Activated CD4-positive, alpha-beta T cell treated with anti-CD3 and anti-CD28 coated beads, Interleukin-2, amount 10 ng/mL, durations not matched to agents 7 days and 5 days (primary cell): ENCODE data around the gene PROCA1. TPM values are rescaled to one million over a fixed set of nuclear protein-coding genes. Genes with fewer than 3 reads are reported as not detected.
A peak's percentile ranks its signal among the peaks of the same experiment; 100 is the strongest.
"Not testable (repeated sequence)": the region's sequence is repeated elsewhere in the genome, so short reads cannot be mapped to it uniquely, and the experiment has no call there.

Experiments used
- CTCF ChIA-PET: fragments of 350-600 bp; sonication (Branson Sonifier 250); formaldehyde crosslinking; loops from one replicate; lab custom pipeline; 2021; ENCODE audit warnings: antibody characterized with exemption; lab: Charles Lee
- POLR2A ChIA-PET: fragments of 350-600 bp; sonication (Branson Sonifier 250); formaldehyde crosslinking; loops from one replicate; lab custom pipeline; 2021; ENCODE audit warnings: antibody characterized with exemption; lab: Charles Lee
- DNase-seq: peaks from one replicate; pipeline ENCODE4 v3.0.0-alpha.2; 2020
- H3K27ac Mint-ChIP-seq: one replicate; pipeline ENCODE4 v1.8.0; 2021; ENCODE audit warnings: mild to moderate bottlenecking, moderate library complexity, mixed read lengths
- H3K27me3 Mint-ChIP-seq: one replicate; pipeline ENCODE4 v1.8.0; 2021; ENCODE audit warnings: mixed read lengths
- H3K36me3 Mint-ChIP-seq: one replicate; pipeline ENCODE4 v1.8.0; 2021; ENCODE audit warnings: low read depth, mixed read lengths
- H3K4me1 Mint-ChIP-seq: one replicate; pipeline ENCODE4 v1.8.0; 2021; ENCODE audit warnings: mixed read lengths
- H3K4me3 Mint-ChIP-seq: one replicate; pipeline ENCODE4 v1.8.0; 2021; ENCODE audit warnings: mild to moderate bottlenecking, moderate library complexity, mixed read lengths
- H3K9me3 Mint-ChIP-seq: one replicate; pipeline ENCODE4 v1.8.0; 2021; ENCODE audit warnings: mixed read lengths
- total RNA-seq, 2 experiments: library from RNA; stranded (reverse); gene quantifications; one replicate each; pipeline ENCODE4 v1.2.3, GENCODE V29; 2021

PROCA1 gene
- total RNA-seq, 2 experiments from 2014 or later, result 5.5 to 5.7 TPM

DNA sequence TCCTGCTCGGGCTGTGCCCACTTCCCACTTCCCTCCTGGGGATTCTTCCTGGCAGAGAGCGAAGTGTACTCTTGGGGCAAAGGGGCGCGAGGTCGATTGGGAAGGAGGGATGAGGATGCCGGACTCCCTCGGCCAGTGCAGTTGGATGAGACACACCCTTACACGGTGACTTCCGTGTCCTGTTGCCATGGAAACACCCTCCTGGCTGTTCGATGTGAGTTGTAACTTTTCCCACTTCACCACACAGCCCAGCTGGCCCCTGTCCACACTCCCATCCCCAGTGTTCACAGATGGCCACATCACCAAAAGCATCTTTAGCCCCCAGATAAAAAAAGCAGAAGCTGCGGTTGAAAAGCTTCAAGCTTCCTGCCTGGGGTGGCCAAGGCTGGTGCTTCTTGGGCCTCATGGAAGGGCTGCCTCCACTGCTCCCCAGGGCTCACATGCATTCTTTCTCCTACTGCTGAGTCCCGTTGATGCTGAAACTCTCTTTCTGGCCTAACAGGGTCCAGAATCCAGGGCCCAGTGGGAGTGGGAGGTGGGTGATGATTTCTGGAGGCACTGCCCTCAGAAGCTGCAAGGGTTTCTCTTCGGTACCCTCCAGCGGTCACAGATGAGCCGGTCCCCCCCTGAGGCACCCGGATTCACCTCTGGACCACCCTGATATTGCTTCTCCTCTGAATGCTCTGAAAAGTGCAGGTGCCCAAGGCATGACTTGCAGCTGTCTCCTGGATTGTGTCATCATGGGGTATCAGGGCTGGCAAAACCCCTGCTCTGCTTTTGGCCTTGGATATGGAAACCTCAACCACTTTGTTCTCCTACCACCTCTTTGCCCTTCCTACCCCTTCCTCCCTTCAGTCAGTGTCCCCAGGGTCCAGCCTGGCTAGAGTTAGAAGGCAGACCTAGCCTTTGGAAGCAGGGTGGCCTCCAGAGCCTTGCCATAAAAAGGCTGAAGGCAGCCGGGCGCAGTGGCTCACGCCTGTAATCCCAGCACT is 30.0 kb upstream of the PROCA1 start:
- POLR2A ChIA-PET, result no interaction called here
- Mint-ChIP-seq H3K27ac (peak overlapping the region; percentile 51), H3K4me3 (no peak overlapping the region), H3K36me3 (peaks cover 13% of the 10 kb centered on the region), H3K9me3 (peaks cover 2% of the 10 kb centered on the region), H3K4me1 (peaks cover 42% of the 10 kb centered on the region), H3K27me3 (no peaks in the 10 kb centered on the region)
- DNase-seq, result no peak
- CTCF ChIA-PET, result interaction anchor here (0.6 to 20.1 kb wide), 5 partner anchors 8 to 163 kb away, joined by 3 to 420 read pairs (median 3); partner anchors contain the start of genes NEK8 and TLCD1

DNA sequence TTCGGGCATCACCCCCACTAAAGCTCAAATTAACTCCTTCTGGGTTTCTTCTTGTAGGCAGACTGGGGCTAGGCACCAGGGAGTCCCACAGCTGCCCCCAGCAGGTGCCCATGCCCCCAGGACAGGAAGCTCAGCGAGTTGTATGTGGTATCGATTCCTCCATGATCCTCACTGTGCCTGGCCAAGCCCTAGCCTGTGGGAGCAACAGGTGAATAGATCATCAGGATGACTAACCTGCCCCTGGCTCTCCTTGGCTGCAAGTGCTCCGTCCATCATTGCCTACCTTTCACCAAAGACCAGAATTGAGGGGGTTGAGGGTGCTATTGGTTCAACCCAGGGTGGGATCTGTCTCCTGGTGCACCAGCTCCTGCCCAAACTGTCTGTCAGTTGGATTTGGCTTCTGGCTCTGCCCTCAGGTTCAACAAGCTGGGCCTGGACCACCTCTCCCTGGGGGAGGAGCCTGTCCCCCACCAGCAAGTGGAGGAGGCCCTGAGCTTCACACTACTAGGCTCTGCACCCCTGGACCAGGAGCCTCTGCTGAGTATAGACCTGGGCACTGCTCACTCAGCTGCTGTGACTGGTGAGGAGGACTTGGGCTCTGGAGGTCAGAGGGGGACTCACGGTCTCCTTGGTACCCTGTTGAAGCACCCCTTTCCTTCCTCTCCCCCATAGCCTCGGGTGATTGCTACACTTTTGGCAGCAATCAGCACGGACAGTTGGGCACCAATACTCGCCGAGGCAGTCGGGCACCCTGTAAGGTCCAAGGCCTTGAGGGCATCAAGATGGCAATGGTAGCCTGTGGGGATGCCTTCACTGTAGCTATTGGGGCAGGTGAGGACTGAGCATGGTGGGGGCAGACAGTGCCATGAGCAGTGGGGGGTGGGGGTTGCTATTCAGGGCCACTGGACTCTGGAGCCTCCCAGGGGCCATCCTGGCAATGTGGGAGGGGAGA is 29.0 kb upstream of the PROCA1 start:
- POLR2A ChIA-PET, result no interaction called here
- Mint-ChIP-seq H3K9me3 (peaks cover 2% of the 10 kb centered on the region), H3K36me3 (peaks cover 14% of the 10 kb centered on the region), H3K4me1 (peaks cover 34% of the 10 kb centered on the region), H3K27ac (no peak overlapping the region), H3K4me3 (no peak overlapping the region), H3K27me3 (no peaks in the 10 kb centered on the region)
- CTCF ChIA-PET, result interaction anchor here (1.0 to 20.1 kb wide), 3 partner anchors 9 to 23 kb away, joined by 3 to 420 read pairs (median 3); partner anchors contain the start of genes NEK8 and TLCD1
- DNase-seq, result no peak

DNA sequence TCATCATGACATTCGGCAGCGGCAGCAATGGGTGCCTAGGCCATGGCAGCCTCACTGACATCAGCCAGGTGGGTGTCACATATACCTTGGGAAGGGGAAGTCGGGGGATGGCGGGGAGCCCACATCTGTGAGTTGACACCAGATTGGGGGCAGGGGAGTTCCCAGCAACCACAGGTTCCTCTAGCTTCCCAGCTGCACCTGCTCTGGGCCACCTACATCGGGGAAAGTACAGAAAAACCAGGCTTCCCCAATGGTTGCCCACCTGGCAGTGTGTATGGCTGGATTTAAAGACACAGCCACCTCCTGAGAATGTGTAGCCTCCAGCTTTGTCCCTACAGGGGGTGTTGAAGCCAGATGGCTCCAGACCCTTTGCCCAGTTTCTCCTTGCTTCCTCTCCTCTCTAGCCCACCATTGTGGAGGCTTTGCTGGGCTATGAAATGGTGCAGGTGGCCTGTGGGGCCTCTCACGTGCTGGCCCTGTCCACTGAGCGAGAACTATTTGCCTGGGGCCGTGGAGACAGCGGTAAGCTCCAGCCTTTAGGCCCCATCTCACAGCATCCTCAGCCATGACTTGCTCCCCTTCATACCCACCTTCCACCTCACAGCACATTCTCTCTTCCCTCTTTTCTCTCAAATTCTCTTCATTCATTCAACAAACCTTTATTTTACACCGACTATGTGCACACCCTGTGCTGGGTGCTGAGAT is 27.1 kb upstream of the PROCA1 start:
- CTCF ChIA-PET, result interaction anchor here (20.1 kb wide), 1 partner anchor 9 kb away, joined by 420 read pairs; the partner anchor contains the start of genes NEK8 and TLCD1
- POLR2A ChIA-PET, result no interaction called here
- Mint-ChIP-seq H3K9me3 (peaks cover 2% of the 10 kb centered on the region), H3K27ac (peak overlapping the region; percentile 80), H3K4me3 (no peak overlapping the region), H3K27me3 (no peaks in the 10 kb centered on the region), H3K4me1 (peaks cover 29% of the 10 kb centered on the region), H3K36me3 (peaks cover 14% of the 10 kb centered on the region)
- no peak for DNase-seq

DNA sequence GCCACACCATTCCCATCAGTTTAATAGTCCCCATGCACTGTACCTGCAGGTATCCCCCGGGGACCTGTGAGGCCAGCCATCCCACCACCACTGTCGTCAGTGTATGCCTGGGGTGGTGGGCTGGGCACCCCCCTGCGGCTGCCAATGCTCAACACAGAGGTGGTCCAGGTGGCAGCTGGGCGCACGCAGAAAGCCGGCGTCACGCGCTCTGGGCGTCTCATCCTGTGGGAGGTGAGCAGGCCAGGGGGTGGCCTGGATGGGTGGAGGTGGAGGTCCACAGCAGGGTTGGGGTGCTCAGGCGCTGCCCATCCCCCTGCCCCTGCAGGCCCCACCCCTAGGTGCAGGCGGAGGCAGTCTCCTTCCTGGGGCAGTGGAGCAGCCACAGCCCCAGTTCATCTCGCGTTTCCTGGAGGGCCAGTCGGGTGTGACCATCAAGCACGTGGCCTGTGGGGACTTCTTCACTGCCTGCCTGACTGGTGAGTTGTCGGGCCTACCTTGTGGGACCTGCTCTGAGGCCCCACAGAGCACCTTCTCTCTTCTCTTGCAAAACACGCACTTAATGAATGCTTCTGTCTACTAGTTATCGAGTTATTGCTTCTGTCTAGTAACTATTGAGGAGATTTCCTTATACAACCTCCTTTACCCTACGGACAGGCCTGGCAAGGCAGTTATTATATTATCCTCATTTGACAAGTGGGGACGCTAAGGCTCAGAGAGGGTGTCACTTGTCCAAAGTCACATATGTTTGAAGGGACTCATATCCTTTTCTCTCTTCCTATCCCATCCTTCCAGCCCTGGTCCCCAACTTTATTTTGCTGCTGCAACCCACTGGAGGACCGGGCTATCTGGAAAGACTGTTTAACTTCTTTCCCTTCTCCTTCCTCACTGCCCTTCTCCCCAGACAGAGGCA is 26.3 kb upstream of the PROCA1 start:
- ChIA-PET CTCF (interaction anchor here (1.0 to 20.1 kb wide), 2 partner anchors 8 to 12 kb away, joined by 3 to 420 read pairs; partner anchors contain the start of genes NEK8 and TLCD1), POLR2A (no interaction called here)
- Mint-ChIP-seq H3K4me3 (no peak overlapping the region), H3K27ac (peak overlapping the region; percentile 80), H3K36me3 (peaks cover 14% of the 10 kb centered on the region), H3K4me1 (peaks cover 26% of the 10 kb centered on the region), H3K9me3 (peaks cover 2% of the 10 kb centered on the region), H3K27me3 (no peaks in the 10 kb centered on the region)
- no peak for DNase-seq

DNA sequence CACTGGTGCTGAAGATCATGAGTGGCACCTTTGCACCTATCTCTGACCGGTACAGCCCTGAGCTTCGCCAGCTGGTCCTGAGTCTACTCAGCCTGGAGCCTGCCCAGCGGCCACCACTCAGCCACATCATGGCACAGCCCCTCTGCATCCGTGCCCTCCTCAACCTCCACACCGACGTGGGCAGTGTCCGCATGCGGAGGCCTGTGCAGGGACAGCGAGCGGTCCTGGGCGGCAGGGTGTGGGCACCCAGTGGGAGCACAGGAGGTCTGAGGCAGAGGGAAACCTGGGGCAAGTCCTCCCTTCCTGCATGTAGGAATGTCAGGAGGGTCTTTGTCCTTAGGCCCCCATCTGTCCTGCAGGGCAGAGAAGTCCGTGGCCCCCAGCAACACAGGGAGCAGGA is 25.6 kb upstream of the PROCA1 start:
- H3K27me3 Mint-ChIP-seq, result no peaks in the 10 kb centered on the region
- no peak overlapping the region for H3K4me3 Mint-ChIP-seq
- POLR2A ChIA-PET, result no interaction called here
- H3K9me3 Mint-ChIP-seq, result peaks cover 2% of the 10 kb centered on the region
- DNase-seq, result no peak
- H3K4me1 Mint-ChIP-seq, result peaks cover 25% of the 10 kb centered on the region
- CTCF ChIA-PET, result interaction anchor here (1.0 to 20.1 kb wide), 2 partner anchors 7 to 13 kb away, joined by 3 to 420 read pairs; partner anchors contain the start of genes NEK8 and TLCD1
- peaks cover 14% of the 10 kb centered on the region for H3K36me3 Mint-ChIP-seq
- H3K27ac Mint-ChIP-seq, result no peak overlapping the region

DNA sequence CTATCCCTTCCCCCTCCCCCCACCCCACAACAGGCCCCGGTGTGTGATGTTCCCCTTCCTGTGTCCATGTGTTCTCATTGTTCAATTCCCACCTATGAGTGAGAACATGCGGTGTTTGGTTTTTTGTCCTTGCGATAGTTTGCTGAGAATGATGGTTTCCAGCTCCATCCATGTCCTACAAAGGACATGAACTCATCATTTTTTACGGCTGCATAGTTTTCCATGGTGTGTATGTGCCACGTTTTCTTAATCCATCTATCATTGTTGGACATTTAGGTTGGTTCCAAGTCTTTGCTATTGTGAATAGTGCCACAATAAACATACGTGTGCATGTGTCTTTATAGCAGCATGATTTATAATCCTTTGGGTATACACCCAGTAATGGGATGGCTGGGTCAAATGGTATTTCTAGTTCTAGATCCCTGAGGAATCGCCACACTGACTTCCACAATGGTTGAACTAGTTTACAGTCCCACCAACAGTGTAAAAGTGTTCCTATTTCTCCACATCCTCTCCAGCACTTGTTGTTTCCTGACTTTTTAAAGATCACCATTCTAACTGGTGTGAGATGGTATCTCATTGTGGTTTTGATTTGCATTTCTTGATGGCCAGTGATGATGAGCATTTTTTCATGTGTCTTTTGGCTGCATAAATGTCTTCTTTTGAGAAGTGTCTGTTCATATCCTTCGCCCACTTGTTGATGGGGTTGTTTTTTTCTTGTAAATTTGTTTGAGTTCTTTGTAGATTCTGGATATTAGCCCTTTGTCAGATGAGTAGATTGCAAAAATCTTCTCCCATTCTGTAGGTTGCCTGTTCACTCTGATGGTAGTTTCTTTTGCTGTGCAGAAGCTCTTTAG is 24.5 kb upstream of the PROCA1 start:
- H3K4me3 Mint-ChIP-seq, DNase-seq, H3K27ac Mint-ChIP-seq, H3K27me3 Mint-ChIP-seq, H3K9me3 Mint-ChIP-seq, POLR2A ChIA-PET: not testable (repeated sequence)
- CTCF ChIA-PET, result interaction anchor here (2.1 to 11.5 kb wide), 2 partner anchors 9 to 11 kb away, joined by 17 to 420 read pairs; partner anchors contain the start of genes TLCD1 and TRAF4
- H3K36me3 Mint-ChIP-seq, result peaks cover 12% of the 10 kb centered on the region
- H3K4me1 Mint-ChIP-seq, result peaks cover 16% of the 10 kb centered on the region

DNA sequence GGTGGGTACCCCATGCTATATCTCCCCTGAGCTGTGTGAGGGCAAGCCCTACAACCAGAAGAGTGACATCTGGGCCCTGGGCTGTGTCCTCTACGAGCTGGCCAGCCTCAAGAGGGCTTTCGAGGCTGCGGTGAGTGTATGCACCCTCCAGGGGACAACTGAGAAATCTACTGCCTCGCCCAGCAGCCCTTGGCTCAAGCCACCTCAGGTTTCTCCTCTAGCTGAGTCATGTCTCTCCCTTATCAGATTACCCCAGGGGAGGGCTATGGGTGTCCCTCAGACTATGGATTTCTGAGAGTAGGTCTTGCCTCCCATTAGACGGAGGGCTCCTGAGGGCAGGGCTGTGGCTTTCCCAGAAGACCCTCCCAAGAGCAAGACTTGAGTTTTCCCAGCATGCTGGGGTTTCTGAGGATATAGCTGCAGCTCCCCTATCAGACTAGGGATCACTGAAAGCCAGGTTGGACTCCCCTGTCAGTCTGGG is 23.6 kb upstream of the PROCA1 start:
- ChIA-PET POLR2A (no interaction called here), CTCF (interaction anchor here (0.9 to 11.5 kb wide), 4 partner anchors 9 to 218 kb away, joined by 3 to 420 read pairs (median 10); partner anchors contain the start of genes TLCD1 and TRAF4)
- Mint-ChIP-seq H3K27me3 (no peaks in the 10 kb centered on the region), H3K9me3 (peaks cover 2% of the 10 kb centered on the region), H3K4me1 (peaks cover 14% of the 10 kb centered on the region), H3K4me3 (no peak overlapping the region), H3K27ac (no peak overlapping the region), H3K36me3 (peaks cover 8% of the 10 kb centered on the region)
- DNase-seq, result no peak

DNA sequence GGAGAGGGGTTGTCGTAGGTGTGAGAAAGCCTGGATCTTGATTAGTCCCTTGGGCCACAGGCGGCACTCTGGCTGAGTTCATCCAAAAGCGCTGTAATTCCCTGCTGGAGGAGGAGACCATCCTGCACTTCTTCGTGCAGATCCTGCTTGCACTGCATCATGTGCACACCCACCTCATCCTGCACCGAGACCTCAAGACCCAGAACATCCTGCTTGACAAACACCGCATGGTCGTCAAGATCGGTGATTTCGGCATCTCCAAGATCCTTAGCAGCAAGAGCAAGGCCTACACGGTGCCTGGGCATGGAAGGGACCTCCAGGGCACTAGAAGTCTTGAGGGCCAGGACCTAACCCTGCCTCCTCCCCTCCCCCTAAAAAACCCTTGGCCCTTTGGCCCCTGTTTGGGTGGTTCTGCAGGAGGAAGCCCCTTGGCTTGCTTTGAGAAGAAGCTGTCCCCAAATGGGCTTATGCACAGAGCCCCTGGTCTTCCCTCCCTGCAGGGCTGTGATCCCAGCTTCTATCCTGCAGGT is 23.1 kb upstream of the PROCA1 start:
- POLR2A ChIA-PET, result no interaction called here

DNA sequence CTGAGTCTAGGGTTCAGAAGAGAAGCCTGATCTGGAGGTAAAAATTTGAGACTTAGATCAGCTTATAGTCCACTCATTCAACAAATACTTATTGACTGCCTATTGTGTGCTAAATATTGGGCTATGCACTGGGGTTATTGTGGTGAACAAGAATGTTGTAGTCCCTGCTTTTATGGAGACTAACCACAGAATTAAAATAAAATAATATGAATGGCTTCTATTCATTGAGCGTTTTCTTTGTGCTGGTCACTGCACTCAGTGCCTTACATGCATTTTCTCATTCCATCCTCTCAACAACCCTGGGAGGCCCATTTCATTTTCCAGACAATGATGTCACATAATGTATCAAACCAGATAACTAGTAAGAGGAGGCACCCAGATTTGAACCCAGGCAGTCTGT is 21.7 kb upstream of the PROCA1 start:
- Mint-ChIP-seq H3K36me3 (peaks cover 3% of the 10 kb centered on the region), H3K4me3 (no peak overlapping the region), H3K27ac (no peak overlapping the region), H3K4me1 (peaks cover 15% of the 10 kb centered on the region), H3K9me3 (no peaks in the 10 kb centered on the region), H3K27me3 (no peaks in the 10 kb centered on the region)
- ChIA-PET CTCF (interaction anchor here (11.5 kb wide), 1 partner anchor 14 kb away, joined by 420 read pairs; the partner anchor contains the start of gene TRAF4), POLR2A (no interaction called here)
- DNase-seq, result no peak

More for the DNA sequence above, 23.1 kb upstream of the PROCA1 start:
- H3K9me3 Mint-ChIP-seq, result peaks cover 2% of the 10 kb centered on the region
- peaks cover 16% of the 10 kb centered on the region for H3K4me1 Mint-ChIP-seq
- H3K36me3 Mint-ChIP-seq, result peaks cover 7% of the 10 kb centered on the region
- CTCF ChIA-PET, result interaction anchor here (0.9 to 11.5 kb wide), 4 partner anchors 8 to 218 kb away, joined by 3 to 420 read pairs (median 10); partner anchors contain the start of genes TLCD1 and TRAF4
- DNase-seq, result no peak
- no peaks in the 10 kb centered on the region for H3K27me3 Mint-ChIP-seq
- no peak overlapping the region for H3K4me3 Mint-ChIP-seq
- H3K27ac Mint-ChIP-seq, result no peak overlapping the region

DNA sequence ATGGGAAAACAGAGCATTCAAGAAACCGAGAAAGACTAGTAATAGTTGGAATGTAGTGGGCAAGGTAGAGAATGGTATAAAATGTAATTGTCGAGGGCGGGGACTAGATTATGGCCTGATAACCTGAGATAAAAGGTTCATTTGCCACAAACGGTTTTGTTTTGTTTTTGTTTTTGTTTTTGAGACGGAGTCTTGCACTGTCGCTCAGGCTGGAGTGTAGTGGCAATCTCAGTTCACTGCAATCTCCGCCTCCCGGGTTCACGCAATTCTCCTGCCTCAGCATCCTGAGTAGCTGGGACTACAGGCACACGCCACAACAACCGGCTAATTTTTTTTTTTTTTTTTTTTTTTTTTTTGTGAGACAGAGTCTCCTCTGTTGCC is 18.3 kb upstream of the PROCA1 start:
- H3K27me3 Mint-ChIP-seq, result no peaks in the 10 kb centered on the region
- DNase-seq, result no peak
- no peak overlapping the region for H3K4me3 Mint-ChIP-seq
- POLR2A ChIA-PET, result no interaction called here
- H3K9me3 Mint-ChIP-seq, result no peaks in the 10 kb centered on the region
- peaks cover 4% of the 10 kb centered on the region for H3K36me3 Mint-ChIP-seq
- CTCF ChIA-PET, result interaction anchor here (1.0 to 11.5 kb wide), 5 partner anchors 10 to 219 kb away, joined by 5 to 420 read pairs (median 32); partner anchors contain the start of genes DHRS13, PROCA1, RPL23A and TRAF4
- peaks cover 35% of the 10 kb centered on the region for H3K4me1 Mint-ChIP-seq
- H3K27ac Mint-ChIP-seq, result peak overlapping the region; percentile 15
